CD4-positive, alpha-beta T cell treated with Interleukin-12 subunit alpha and Interleukin-12 subunit beta, for 1 hour (primary cell): ENCODE data around the gene CAMK1D.
"Not testable (repeated sequence)": the region's sequence is repeated elsewhere in the genome, so short reads cannot be mapped to it uniquely, and the experiment has no call there.

Experiments used
- DNase-seq: peaks from one replicate; pipeline ENCODE4 v3.0.0-alpha.2; 2020

Gene CAMK1D

DNA sequence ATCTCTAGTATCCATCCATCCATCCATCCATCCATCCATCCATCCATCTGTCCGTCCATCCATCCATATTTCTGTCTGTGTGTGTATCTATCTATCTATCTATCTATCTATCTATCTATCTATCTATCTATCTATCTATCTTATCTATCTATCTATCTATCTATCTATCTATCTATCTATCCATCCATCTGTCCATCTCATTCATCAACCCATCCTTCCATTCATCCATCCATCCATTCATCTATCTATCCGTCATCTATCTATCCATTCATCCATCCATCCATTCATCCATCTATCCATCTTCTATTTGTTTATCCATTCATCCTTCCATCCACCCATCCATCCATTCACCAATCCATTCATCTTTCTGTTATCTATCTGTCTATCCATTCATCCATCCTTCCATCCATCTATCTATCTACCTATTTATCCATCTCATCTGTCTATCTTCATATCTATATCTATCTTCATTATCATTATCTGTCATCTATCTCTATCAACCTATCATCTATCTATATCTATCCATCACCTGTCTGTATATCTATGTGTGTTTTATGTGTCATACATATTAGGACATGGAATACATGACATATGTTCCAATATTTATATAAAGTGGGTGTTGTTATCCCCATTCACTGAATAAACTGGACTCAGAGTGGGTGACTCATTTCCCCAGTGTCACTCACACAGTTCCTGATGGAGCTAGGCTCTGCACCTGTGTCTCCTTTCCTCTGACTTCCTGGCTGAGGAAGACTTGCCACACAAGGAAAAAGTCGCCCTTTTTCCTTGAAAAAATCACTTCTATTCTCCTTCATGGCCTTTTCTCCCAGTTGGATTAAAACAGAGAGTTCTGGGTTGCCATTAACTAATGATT is 452.1 kb downstream of the CAMK1D start:
- DNase-seq: no peak

GRCh38 chr10:12803776-12804175 is 454.4 kb downstream of the CAMK1D start:
- no peak for DNase-seq

GRCh38 chr10:12806228-12807095 is 457.1 kb downstream of the CAMK1D start:
- DNase-seq: no peak

DNA sequence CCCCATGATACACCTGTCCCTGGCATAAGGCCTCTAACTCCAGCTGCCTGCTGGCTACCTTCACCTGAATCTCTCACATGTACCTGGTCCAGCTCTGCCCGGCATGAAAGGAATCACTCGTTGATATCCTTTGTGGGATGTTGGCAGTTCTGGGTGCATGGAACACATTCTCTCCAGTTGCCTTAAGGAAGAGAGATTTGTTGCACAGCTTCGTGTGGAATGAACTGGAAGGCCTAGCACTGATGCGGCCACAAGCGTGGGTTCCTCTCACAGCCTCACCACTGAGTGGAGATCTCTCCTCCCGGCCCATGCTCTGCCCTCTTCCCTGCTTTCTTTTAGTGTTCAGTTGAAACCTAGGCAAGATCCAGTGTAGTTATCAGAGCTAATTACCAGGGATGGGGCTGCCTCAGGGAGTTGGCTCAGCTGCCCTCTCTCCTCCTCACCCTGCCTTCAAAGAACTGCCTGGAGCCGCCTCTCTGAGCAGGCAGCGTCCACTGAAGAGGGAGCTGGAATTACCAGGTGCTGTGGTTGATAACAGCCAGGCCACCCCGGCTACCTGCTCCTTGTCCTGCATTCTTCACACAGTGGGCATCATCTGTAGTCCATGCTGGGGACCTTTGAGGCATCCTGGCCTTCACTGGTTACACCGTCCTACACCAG is 457.9 kb downstream of the CAMK1D start:
- DNase-seq: no peak

DNA sequence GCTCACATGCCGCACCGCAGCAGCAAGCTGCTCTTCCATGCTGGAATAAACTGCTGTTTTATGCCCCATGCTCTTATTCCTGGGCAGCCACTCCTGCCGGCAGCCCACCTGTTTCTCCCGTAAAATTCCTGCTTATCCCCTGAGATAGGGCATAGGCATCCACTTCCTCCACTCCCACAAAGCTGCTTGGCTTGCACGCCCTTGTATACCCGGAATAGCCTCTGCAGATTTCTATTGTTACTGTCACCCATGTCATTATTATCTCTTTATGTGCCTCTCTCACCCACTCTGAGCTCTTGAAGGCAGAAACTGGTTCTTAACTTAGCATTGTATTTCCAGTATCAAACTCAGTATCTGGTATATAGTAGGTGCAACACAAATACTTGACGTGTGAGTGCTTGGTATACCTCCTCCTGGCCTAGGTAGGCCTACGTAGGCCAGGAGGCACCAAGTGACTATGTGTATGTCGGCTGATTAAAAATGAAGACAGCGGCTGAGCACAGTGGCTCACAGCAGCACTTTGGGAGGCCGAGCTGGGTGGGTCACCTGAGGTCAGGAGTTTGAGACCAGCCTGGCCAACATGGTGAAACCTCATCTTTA is 458.8 kb downstream of the CAMK1D start:
- no peak for DNase-seq

- DNase-seq: not testable (repeated sequence)
Measured at GRCh38 chr10:12810046-12810445, 460.7 kb downstream of the CAMK1D start.

GRCh38 chr10:12811826-12812225 is 462.5 kb downstream of the CAMK1D start:
- DNase-seq: no peak

GRCh38 chr10:12812571-12812970 is 463.2 kb downstream of the CAMK1D start:
- no peak for DNase-seq

GRCh38 chr10:12814166-12814565 is 464.8 kb downstream of the CAMK1D start:
- no peak for DNase-seq

GRCh38 chr10:12819071-12819470 is 469.7 kb downstream of the CAMK1D start:
- no peak for DNase-seq

- DNase-seq: no peak
Measured at GRCh38 chr10:12819656-12820055, 470.3 kb downstream of the CAMK1D start.

GRCh38 chr10:12822126-12822892 is 473.0 kb downstream of the CAMK1D start:
- DNase-seq: no peak

DNA sequence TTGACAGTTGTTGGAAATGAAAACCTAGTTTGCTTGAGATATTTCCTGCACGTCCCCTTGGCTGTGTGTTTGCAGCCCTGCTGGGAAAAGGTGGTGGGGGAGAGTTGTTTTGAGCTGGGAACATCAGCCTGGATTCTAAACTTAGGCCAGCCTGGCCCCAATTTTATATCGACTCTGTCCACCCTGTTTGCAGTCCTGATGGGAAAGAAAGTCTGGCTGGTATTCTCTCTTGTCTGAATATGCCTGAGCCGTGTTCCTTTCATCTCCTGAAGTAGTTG is 473.5 kb downstream of the CAMK1D start:
- DNase-seq: no peak

GRCh38 chr10:12823328-12823727 is 474.0 kb downstream of the CAMK1D start:
- no peak for DNase-seq

DNA sequence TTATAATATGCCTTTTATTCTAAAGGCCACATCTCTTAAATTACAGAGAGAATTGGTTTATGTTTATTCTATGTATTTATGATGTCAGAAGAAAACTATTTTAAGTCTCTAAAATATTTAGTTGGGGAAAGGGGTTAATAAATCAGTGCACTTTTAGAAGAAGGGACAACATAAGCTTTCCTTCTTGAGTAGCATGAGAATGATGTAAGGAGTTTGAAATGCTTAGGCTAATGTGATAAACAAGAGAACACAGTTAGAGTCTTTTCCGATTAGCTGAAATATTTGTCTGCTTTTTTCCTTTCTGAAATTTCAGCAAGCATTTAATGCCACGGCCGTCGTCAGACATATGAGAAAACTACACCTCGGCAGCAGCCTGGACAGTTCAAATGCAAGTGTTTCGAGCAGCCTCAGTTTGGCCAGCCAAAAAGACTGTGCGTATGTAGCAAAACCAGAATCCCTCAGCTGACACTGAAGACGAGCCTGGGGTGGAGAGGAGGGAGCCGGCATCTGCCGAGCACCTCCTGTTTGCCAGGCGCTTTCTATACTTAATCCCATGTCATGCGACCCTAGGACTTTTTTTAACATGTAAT is 476.0 kb downstream of the CAMK1D start:
- no peak for DNase-seq

- DNase-seq: no peak
Measured at GRCh38 chr10:12826800-12827372, 477.5 kb downstream of the CAMK1D start.

DNA sequence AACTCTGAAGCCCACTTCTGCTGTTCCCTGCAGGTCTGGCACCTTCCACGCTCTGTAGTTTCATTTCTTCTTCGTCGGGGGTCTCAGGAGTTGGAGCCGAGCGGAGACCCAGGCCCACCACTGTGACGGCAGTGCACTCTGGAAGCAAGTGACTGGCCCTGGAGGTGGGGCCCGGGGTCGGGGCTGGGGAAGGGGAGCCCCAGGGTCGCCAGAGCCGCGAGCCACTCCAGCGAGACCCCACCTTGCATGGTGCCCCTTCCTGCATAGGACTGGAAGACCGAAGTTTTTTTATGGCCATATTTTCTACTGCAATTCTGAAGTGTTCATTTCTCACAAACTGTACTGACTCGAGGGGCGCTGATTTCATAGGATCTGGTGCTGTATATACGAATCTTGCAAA is 479.4 kb downstream of the CAMK1D start:
- no peak for DNase-seq

DNA sequence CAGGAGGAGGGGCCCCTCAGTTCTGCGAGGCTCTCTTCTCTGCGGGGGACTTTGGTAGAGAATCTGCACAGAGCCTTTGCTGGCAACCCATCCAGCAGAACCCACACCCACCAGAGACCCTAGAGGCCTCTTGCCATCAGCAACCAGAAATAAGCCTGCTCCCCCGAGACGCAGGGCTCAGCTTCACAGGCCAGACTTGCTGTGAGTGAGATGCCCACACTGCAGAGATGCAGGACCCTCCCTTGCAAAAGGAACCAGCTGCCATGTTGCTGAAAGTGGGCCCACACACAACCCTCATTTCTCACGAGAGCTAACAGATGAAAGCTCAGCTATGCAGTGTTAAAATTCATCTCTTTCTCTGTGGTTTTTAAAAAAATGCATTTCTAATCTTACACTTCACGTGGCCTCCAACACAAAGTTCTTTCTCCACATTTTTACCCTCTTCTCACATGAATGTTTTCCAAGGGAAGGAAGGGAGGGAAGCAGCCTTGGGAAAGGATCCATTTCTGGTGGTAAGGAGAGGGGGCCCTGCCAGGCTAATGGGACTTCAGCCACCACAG is 480.6 kb downstream of the CAMK1D start:
- DNase-seq: no peak

GRCh38 chr10:12832096-12832495 is 482.7 kb downstream of the CAMK1D start:
- no peak for DNase-seq

GRCh38 chr10:12833451-12833850 is 484.1 kb downstream of the CAMK1D start:
- no peak for DNase-seq

GRCh38 chr10:12834116-12834665 is 484.8 kb downstream of the CAMK1D start:
- no peak for DNase-seq
